HG03442 (cell line): Measurements from ENCODE around the gene CFTR.

Experiments used
- ATAC-seq: cut with Tn5 transposase; IDR thresholded peaks from one replicate; pipeline ENCODE4 v1.9.1; 2021; ENCODE audit warnings: mild to moderate bottlenecking, moderate library complexity; ENCODE audit not compliant: unreplicated experiment

CFTR gene

GRCh38 chr7:117582219-117582704 lies 102.4 kb downstream of the CFTR start:
- no peak for ATAC-seq

GRCh38 chr7:117587931-117588330 lies 108.1 kb downstream of the CFTR start:
- no peak for ATAC-seq

GRCh38 chr7:117588352-117588794 lies 108.5 kb downstream of the CFTR start:
- ATAC-seq, result peak; percentile 67

GRCh38 chr7:117590191-117590590 lies 110.4 kb downstream of the CFTR start:
- ATAC-seq, result no peak

- ATAC-seq, result no peak
These were observed 112.3 kb downstream of the CFTR start for GRCh38 chr7:117592011-117592635.

GRCh38 chr7:117596134-117596533 lies 116.3 kb downstream of the CFTR start:
- no peak for ATAC-seq

GRCh38 chr7:117597755-117598154 lies 117.9 kb downstream of the CFTR start:
- ATAC-seq, result no peak

- ATAC-seq, result no peak
These were observed 121.1 kb downstream of the CFTR start for GRCh38 chr7:117600911-117601310.

- no peak for ATAC-seq
These were observed 123.8 kb downstream of the CFTR start for GRCh38 chr7:117603627-117604026.

- ATAC-seq, result no peak
These were observed 125.9 kb downstream of the CFTR start for GRCh38 chr7:117605712-117606111.

GRCh38 chr7:117606132-117606531 lies 126.3 kb downstream of the CFTR start:
- ATAC-seq, result no peak

- ATAC-seq, result no peak
These were observed 130.6 kb downstream of the CFTR start for GRCh38 chr7:117610396-117610795.

- no peak for ATAC-seq
These were observed 132.8 kb downstream of the CFTR start for GRCh38 chr7:117612637-117613036.

GRCh38 chr7:117616694-117617093 lies 136.9 kb downstream of the CFTR start:
- no peak for ATAC-seq

- no peak for ATAC-seq
These were observed 139.9 kb downstream of the CFTR start for GRCh38 chr7:117619681-117620080.

GRCh38 chr7:117621075-117621618 lies 141.3 kb downstream of the CFTR start:
- ATAC-seq, result no peak

GRCh38 chr7:117623606-117624005 lies 143.8 kb downstream of the CFTR start:
- ATAC-seq, result no peak

- peak; percentile 53 for ATAC-seq
These were observed 150.7 kb downstream of the CFTR start for GRCh38 chr7:117630501-117630900.

- ATAC-seq, result no peak
These were observed 151.2 kb downstream of the CFTR start for GRCh38 chr7:117630907-117631564.

- ATAC-seq, result no peak
These were observed 151.8 kb downstream of the CFTR start for GRCh38 chr7:117631652-117632051.

- no peak for ATAC-seq
These were observed 158.1 kb downstream of the CFTR start for GRCh38 chr7:117637937-117638336.

GRCh38 chr7:117639966-117640365 lies 160.1 kb downstream of the CFTR start:
- no peak for ATAC-seq
